GM12864 (cell line): Measurements from ENCODE around the gene CENPU.
A peak's percentile ranks its signal among the peaks of the same experiment; 100 is the strongest.

Experiments used
- DNase-seq: peaks from one replicate; pipeline ENCODE4 v3.0.0-alpha.2; 2011; ENCODE audit warnings: low read depth
- H3K4me3 ChIP-seq: 2 replicates; pipeline ENCODE4 v1.5.1; 2011; ENCODE audit warnings: mild to moderate bottlenecking, low read depth, low read length, control low read depth
- TF ChIP-seq, protein P1 (sequence below): IDR thresholded peaks from 2 replicates; pipeline ENCODE4 v1.5.1; 2011; ENCODE audit warnings: low read depth, mild to moderate bottlenecking, moderate library complexity, low read length, control low read depth, inconsistent platforms; ENCODE audit errors: missing control alignments

Gene CENPU

DNA sequence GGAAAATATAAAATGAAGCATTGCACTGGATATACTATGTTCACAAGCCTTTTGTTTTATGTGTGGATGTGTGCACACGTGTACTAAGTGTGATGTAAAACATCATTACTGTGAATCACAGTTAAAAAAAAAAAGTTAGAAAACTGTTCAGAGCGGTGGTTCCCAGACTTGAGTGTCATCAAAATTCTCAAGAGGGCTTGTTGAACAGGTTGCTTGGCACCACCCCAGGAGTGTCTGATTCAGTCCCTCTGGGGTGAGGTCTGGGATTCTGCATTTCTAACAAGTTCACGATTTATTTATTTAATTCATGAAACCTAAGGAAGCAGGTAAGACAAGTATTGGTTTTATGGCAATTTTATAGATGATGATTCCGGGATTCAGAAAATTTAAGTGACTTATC is 1.8 kb downstream of the CENPU start:
- no peak for DNase-seq
- peak overlapping the region; percentile 72 for H3K4me3 ChIP-seq
- TF ChIP-seq, protein P1, sequence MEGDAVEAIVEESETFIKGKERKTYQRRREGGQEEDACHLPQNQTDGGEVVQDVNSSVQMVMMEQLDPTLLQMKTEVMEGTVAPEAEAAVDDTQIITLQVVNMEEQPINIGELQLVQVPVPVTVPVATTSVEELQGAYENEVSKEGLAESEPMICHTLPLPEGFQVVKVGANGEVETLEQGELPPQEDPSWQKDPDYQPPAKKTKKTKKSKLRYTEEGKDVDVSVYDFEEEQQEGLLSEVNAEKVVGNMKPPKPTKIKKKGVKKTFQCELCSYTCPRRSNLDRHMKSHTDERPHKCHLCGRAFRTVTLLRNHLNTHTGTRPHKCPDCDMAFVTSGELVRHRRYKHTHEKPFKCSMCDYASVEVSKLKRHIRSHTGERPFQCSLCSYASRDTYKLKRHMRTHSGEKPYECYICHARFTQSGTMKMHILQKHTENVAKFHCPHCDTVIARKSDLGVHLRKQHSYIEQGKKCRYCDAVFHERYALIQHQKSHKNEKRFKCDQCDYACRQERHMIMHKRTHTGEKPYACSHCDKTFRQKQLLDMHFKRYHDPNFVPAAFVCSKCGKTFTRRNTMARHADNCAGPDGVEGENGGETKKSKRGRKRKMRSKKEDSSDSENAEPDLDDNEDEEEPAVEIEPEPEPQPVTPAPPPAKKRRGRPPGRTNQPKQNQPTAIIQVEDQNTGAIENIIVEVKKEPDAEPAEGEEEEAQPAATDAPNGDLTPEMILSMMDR = no peak

DNA sequence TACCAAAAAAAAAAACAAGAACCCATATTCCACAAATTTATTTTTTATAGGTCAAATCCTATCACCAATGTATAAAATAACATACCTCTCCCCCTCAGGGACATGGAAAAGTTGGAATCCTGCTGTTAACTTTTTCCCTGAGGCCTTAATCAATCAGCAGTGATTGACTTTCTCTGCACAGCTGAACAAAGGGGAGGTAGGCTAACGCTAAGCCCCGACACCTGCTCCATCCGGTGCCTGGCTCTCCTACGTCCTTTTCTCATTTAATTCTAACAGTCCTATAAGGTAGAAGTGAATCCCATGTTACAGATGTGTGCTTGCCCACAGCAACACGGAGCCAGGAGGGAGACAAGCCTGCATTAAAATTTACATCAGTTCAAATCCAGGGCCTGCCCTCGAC is 2.8 kb downstream of the CENPU start:
- no peak overlapping the region for H3K4me3 ChIP-seq
- TF ChIP-seq, protein P1 = no peak
- no peak for DNase-seq

DNA sequence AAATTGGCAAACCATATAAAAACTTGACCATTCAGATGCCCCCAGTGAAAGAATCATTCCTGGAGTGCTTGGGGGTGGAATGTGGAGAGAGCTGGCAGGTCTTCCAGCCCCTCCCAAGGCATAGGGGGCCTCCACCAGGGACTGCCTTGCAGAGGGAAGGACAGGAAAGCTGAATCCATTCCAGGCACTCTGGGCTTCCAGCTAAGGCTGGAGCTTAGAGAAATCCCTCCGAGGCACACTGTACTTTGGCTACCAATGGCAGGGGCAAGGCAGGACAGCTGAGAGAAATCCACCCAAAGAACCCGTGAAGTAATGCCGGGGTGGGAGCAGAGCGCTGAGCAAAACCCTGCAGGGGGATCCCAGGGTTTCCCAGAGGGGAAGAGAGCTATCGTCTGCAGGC is 4.0 kb downstream of the CENPU start:
- no peak for DNase-seq
- H3K4me3 ChIP-seq = no peak overlapping the region
- TF ChIP-seq, protein P1 = no peak

DNA sequence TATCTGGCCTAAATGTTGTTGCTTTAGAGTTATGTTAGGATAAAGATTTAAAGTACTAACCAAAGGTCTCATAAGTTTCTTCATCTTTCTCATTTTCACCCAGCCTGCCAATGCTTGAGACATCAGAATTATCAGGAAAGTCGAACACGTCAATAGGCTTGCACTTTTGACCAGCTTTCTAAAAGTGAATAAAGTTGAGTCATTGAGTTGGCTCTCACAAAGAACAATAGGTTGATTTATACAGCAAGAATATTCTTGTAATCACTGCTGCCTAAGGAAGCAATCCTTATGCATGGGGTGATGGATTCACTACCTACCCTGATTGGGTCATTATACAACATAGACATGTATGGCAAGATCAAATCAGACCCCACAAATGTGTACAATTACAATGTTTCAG is 5.0 kb downstream of the CENPU start:
- no peak for DNase-seq
- H3K4me3 ChIP-seq = no peak overlapping the region
- TF ChIP-seq, protein P1 = no peak

DNA sequence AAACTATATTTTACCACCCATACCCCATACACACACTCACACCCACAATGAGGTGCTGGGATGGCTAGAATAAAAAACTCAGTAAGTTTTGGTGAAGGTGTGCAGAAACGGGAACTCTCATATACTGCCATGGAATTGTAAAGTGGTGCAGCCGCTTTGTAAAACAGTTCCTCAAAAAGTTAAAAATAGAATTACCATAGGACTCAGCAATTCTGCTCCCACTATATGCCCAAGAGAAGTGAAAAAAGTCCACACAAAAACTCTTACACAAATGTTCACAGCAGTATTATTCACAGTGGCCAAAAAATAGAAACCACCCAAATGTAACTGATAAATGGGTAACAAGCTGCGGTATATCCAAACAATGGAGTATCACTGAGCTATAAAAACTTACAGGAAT is 6.5 kb downstream of the CENPU start:
- H3K4me3 ChIP-seq = no peak overlapping the region
- DNase-seq = no peak
- TF ChIP-seq, protein P1 = no peak

DNA sequence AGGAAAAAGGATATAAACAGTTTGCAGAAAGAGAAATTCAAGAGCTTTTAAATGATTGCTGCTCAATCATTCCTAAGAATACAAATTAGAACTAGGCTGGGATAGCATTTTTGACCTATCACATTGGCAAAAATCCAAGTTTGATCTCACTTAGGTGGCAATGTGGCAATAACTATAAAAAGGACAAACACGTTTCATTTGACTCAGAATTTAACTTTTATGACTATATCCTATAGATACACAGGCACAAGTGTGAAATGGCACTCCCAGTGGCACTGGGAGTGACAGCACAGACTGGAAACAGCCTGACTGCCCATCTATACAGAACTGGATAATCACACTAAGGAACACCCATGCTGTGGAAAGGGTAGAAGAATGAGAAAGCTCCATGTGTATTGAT is 11.1 kb downstream of the CENPU start:
- TF ChIP-seq, protein P1 = peak; percentile 21
- H3K4me3 ChIP-seq = no peak overlapping the region
- no peak for DNase-seq

DNA sequence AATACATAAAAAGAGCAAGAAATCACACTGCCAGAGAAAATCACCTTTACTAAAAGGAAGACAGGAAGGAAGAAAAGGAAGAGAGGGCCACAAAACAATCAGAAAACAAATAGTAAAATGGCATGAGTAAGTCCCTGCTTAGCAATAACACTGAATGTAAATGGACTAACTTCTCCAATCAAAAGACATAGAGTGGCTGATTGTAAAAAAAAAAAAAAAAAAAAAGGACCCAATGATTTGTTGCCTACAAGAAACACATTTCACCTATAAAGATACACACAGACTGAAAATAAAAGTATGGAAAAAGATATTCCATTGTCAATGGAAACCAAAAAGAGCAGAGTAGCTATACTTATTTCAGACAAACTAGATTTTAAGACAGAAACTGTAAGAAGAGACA is 12.6 kb downstream of the CENPU start:
- TF ChIP-seq, protein P1 = no peak
- H3K4me3 ChIP-seq = no peak overlapping the region
- no peak for DNase-seq
